ENCODE measurements around the gene ODAD3.

- no peak for TF ChIP-seq CTCF (IDR thresholded peaks at IDR 0.05; ENCODE audit: borderline replicate concordance, extremely low read depth, low read length, poor library complexity, severe bottlenecking)
- TF ChIP-seq EZH2 (IDR thresholded peaks at IDR 0.05; ENCODE audit: borderline replicate concordance, low read depth, low read length, severe bottlenecking): no peak
Measured at GRCh38 chr19:11416346-11417052, 18.4 kb downstream of the ODAD3 start.

All from DND-41 (cell line).